ENCODE data around the gene AIF1.
A peak's percentile ranks its signal among the peaks of the same experiment; 100 is the strongest.

Gene AIF1

GRCh38 chr6:31636698-31637596 is 21.9 kb downstream of the AIF1 start:
- H3K4me3 Mint-ChIP-seq, result no peak overlapping the region
- no peak for DNase-seq (ENCODE audit: low spot score)
- no peaks in the 10 kb centered on the region for H3K9me3 Mint-ChIP-seq
- H3K4me1 Mint-ChIP-seq (ENCODE audit: low read depth), result no peaks in the 10 kb centered on the region
- H3K36me3 Mint-ChIP-seq (ENCODE audit: low read depth), result peaks cover 60% of the 10 kb centered on the region
- H3K27me3 Mint-ChIP-seq (ENCODE audit: low read depth), result no peaks in the 10 kb centered on the region
- peak overlapping the region; percentile 63 for H3K27ac Mint-ChIP-seq

- Mint-ChIP-seq H3K4me1 (ENCODE audit: low read depth) (no peaks in the 10 kb centered on the region), H3K27me3 (ENCODE audit: low read depth) (no peaks in the 10 kb centered on the region), H3K27ac (no peak overlapping the region)
These were observed 24.0 kb downstream of the AIF1 start for GRCh38 chr6:31639043-31639442.

GRCh38 chr6:31639449-31639861 is 24.4 kb downstream of the AIF1 start:
- Mint-ChIP-seq H3K27ac (no peak overlapping the region), H3K27me3 (ENCODE audit: low read depth) (no peaks in the 10 kb centered on the region), H3K4me3 (no peak overlapping the region), H3K9me3 (no peaks in the 10 kb centered on the region), H3K36me3 (ENCODE audit: low read depth) (peaks cover 64% of the 10 kb centered on the region), H3K4me1 (ENCODE audit: low read depth) (no peaks in the 10 kb centered on the region)
- DNase-seq (ENCODE audit: low spot score), result no peak

More at GRCh38 chr6:31639043-31639442, 24.0 kb downstream of the AIF1 start:
- peaks cover 62% of the 10 kb centered on the region for H3K36me3 Mint-ChIP-seq (ENCODE audit: low read depth)
- H3K4me3 Mint-ChIP-seq, result no peak overlapping the region
- no peaks in the 10 kb centered on the region for H3K9me3 Mint-ChIP-seq
- no peak for DNase-seq (ENCODE audit: low spot score)

- peaks cover 2% of the 10 kb centered on the region for H3K4me1 Mint-ChIP-seq (ENCODE audit: low read depth)
- no peak overlapping the region for H3K4me3 Mint-ChIP-seq
- H3K36me3 Mint-ChIP-seq (ENCODE audit: low read depth), result peaks cover 68% of the 10 kb centered on the region
- no peaks in the 10 kb centered on the region for H3K27me3 Mint-ChIP-seq (ENCODE audit: low read depth)
- no peaks in the 10 kb centered on the region for H3K9me3 Mint-ChIP-seq
- H3K27ac Mint-ChIP-seq, result no peak overlapping the region
- DNase-seq (ENCODE audit: low spot score), result no peak
These were observed 25.6 kb downstream of the AIF1 start for GRCh38 chr6:31640612-31641011.

- Mint-ChIP-seq H3K9me3 (no peaks in the 10 kb centered on the region), H3K27me3 (ENCODE audit: low read depth) (no peaks in the 10 kb centered on the region), H3K36me3 (ENCODE audit: low read depth) (peaks cover 63% of the 10 kb centered on the region), H3K4me3 (no peak overlapping the region), H3K27ac (no peak overlapping the region), H3K4me1 (ENCODE audit: low read depth) (peaks cover 2% of the 10 kb centered on the region)
- DNase-seq (ENCODE audit: low spot score), result no peak
These were observed 26.3 kb downstream of the AIF1 start for GRCh38 chr6:31641370-31641769.

GRCh38 chr6:31642798-31643570 is 27.9 kb downstream of the AIF1 start:
- no peaks in the 10 kb centered on the region for H3K27me3 Mint-ChIP-seq (ENCODE audit: low read depth)
- no peaks in the 10 kb centered on the region for H3K9me3 Mint-ChIP-seq
- peaks cover 63% of the 10 kb centered on the region for H3K36me3 Mint-ChIP-seq (ENCODE audit: low read depth)
- H3K4me3 Mint-ChIP-seq, result no peak overlapping the region
- no peak for DNase-seq (ENCODE audit: low spot score)
- no peak overlapping the region for H3K27ac Mint-ChIP-seq
- peaks cover 2% of the 10 kb centered on the region for H3K4me1 Mint-ChIP-seq (ENCODE audit: low read depth)

GRCh38 chr6:31643818-31644454 is 28.9 kb downstream of the AIF1 start:
- H3K27me3 Mint-ChIP-seq (ENCODE audit: low read depth), result no peaks in the 10 kb centered on the region
- no peaks in the 10 kb centered on the region for H3K9me3 Mint-ChIP-seq
- H3K27ac Mint-ChIP-seq, result no peak overlapping the region
- H3K4me1 Mint-ChIP-seq (ENCODE audit: low read depth), result peaks cover 3% of the 10 kb centered on the region
- no peak overlapping the region for H3K4me3 Mint-ChIP-seq
- peaks cover 67% of the 10 kb centered on the region for H3K36me3 Mint-ChIP-seq (ENCODE audit: low read depth)
- no peak for DNase-seq (ENCODE audit: low spot score)

GRCh38 chr6:31645325-31645724 is 30.3 kb downstream of the AIF1 start:
- no peaks in the 10 kb centered on the region for H3K9me3 Mint-ChIP-seq
- H3K27ac Mint-ChIP-seq, result no peak overlapping the region
- peaks cover 69% of the 10 kb centered on the region for H3K36me3 Mint-ChIP-seq (ENCODE audit: low read depth)
- H3K27me3 Mint-ChIP-seq (ENCODE audit: low read depth), result no peaks in the 10 kb centered on the region
- DNase-seq (ENCODE audit: low spot score), result no peak
- H3K4me1 Mint-ChIP-seq (ENCODE audit: low read depth), result peaks cover 11% of the 10 kb centered on the region
- H3K4me3 Mint-ChIP-seq, result no peak overlapping the region

GRCh38 chr6:31651602-31652191 is 36.7 kb downstream of the AIF1 start:
- H3K27ac Mint-ChIP-seq, result peak overlapping the region; percentile 98
- peaks cover 51% of the 10 kb centered on the region for H3K36me3 Mint-ChIP-seq (ENCODE audit: low read depth)
- no peaks in the 10 kb centered on the region for H3K27me3 Mint-ChIP-seq (ENCODE audit: low read depth)
- peaks cover 38% of the 10 kb centered on the region for H3K4me1 Mint-ChIP-seq (ENCODE audit: low read depth)
- no peaks in the 10 kb centered on the region for H3K9me3 Mint-ChIP-seq
- peak overlapping the region; percentile 97 for H3K4me3 Mint-ChIP-seq
- no peak for DNase-seq (ENCODE audit: low spot score)

GRCh38 chr6:31652925-31653724 is 38.1 kb downstream of the AIF1 start:
- peaks cover 48% of the 10 kb centered on the region for H3K36me3 Mint-ChIP-seq (ENCODE audit: low read depth)
- peak overlapping the region; percentile 98 for H3K27ac Mint-ChIP-seq
- H3K4me1 Mint-ChIP-seq (ENCODE audit: low read depth), result peaks cover 49% of the 10 kb centered on the region
- H3K27me3 Mint-ChIP-seq (ENCODE audit: low read depth), result no peaks in the 10 kb centered on the region
- DNase-seq (ENCODE audit: low spot score), result peak; percentile 88
- H3K9me3 Mint-ChIP-seq, result no peaks in the 10 kb centered on the region
- peak overlapping the region; percentile 97 for H3K4me3 Mint-ChIP-seq

- Mint-ChIP-seq H3K4me1 (ENCODE audit: low read depth) (peaks cover 56% of the 10 kb centered on the region), H3K4me3 (no peak overlapping the region), H3K9me3 (no peaks in the 10 kb centered on the region), H3K36me3 (ENCODE audit: low read depth) (peaks cover 44% of the 10 kb centered on the region), H3K27me3 (ENCODE audit: low read depth) (no peaks in the 10 kb centered on the region), H3K27ac (no peak overlapping the region)
- DNase-seq (ENCODE audit: low spot score), result no peak
These were observed 39.7 kb downstream of the AIF1 start for GRCh38 chr6:31654574-31655348.

GRCh38 chr6:31655349-31656237 is 40.6 kb downstream of the AIF1 start, which contains the start of gene APOM:
Gene APOM, plus strand, starts transcription at chr6:31655894. Its CDS starts 73 bp downstream, at chr6:31655967.
- H3K4me3 Mint-ChIP-seq, result no peak within 1 kb of the TSS
- H3K27me3 Mint-ChIP-seq (ENCODE audit: low read depth), result no peaks in the 10 kb centered on the region
- H3K27ac Mint-ChIP-seq, result peak within 1 kb of the TSS; percentile 65
- H3K4me1 Mint-ChIP-seq (ENCODE audit: low read depth), result peaks cover 56% of the 10 kb centered on the region
- peaks cover 46% of the 10 kb centered on the region for H3K36me3 Mint-ChIP-seq (ENCODE audit: low read depth)
- DNase-seq (ENCODE audit: low spot score), result no peak
- H3K9me3 Mint-ChIP-seq, result no peaks in the 10 kb centered on the region
